Raji (cell line): Measurements from ENCODE around the gene MYO5B.

Experiments
- POLR2A ChIP-seq: IDR thresholded peaks from 2 replicates; pipeline ENCODE4 v1.6.1; 2011; ENCODE audit warnings: low read depth, low read length, control low read depth; ENCODE audit not compliant: insufficient read depth

The MYO5B gene

DNA sequence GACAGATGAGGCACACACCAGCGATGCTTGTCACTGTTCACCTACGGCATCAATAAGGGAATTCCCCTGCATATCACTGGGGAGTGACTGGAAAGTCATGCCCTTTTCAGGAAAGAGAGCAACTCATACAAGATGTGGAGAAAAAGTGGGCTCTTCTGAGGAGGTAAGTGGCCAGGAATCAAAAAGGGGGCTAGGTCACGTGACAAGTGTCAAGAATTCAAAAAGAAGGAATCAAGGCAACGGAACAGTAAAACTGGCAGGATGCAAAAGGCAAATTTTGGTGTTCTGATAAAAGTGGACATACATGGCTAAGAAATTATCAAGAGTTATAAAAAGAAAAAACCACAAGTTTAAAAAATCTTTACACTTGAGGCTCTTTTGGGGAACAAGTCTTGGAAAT lies 190.9 kb downstream of the MYO5B start:
- TF ChIP-seq POLR2A, result no peak

DNA sequence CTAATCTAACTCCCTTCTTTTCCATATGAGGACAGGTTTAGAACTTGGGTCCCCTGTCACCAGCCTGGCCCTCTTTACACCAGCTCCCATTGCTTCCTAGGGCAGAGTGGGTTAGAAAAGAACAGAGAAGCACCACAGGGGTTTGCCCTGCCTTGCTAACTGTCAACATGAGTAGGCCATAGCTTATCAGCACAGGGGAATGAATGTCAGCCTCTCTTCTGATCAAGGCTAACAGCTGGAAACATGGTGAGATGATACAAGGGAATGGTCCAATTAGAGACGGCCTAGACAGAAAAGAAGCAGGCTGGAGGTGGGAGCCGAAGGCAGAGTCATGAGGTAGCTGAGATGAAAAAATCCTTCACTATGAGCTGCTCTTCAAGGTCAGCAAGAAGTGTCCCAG lies 192.2 kb downstream of the MYO5B start:
- no peak for TF ChIP-seq POLR2A

DNA sequence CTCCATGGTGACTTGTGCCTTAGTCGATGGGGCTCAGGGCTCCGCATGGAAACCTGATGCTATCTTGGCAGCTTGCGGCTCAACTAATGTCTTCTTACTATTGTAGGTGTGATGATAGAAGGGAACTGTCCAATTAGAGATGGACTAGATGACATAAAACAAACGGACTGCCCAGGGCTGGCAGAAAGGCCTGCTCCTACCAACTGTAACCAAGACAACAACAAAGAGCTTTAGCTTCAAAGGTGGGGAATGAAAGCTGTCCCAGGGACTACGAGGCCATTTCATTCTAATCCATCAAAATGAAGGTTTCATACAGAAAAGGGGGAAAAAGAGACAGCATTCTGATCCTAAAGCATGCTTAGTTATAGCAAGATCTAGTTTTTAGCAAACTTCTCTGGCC lies 194.7 kb downstream of the MYO5B start:
- TF ChIP-seq POLR2A, result no peak

DNA sequence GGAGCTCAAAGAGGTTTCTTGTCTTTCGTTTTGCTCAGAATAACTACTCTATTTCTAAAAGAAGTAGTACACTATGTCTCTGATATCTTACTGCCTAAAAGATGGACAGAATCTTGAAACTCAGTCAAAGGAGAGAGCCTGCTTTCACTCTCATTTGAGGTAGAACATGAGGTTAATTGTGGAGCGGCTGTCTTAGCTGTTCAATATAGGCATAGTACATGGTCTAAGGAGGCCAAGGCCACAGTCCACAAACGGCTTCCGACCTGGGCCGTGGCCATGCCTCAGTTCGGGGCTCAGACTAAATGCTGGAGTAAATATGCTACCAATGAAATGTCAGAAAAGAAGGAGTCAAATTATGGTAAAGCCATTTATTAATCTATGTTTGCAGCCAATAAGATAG lies 195.8 kb downstream of the MYO5B start:
- no peak for TF ChIP-seq POLR2A

DNA sequence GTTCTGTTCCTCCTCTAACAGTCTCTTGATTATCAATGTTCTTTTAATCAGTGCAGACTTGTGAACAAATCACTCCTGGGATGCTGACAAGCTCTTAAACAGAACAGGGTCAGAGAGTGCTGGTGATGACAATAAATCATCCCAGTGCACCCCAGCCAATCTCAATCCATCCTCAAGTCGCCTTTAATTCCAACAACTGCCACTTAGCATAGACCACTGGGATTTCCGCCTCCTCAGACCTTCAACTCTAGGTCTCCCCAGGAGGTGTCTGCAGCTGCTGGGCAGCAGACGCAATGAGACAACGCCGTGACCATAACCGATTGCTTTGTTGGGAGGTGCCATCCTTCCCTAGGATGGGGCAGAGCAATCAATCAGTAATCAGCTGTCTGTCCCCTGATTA lies 197.4 kb downstream of the MYO5B start:
- no peak for TF ChIP-seq POLR2A

DNA sequence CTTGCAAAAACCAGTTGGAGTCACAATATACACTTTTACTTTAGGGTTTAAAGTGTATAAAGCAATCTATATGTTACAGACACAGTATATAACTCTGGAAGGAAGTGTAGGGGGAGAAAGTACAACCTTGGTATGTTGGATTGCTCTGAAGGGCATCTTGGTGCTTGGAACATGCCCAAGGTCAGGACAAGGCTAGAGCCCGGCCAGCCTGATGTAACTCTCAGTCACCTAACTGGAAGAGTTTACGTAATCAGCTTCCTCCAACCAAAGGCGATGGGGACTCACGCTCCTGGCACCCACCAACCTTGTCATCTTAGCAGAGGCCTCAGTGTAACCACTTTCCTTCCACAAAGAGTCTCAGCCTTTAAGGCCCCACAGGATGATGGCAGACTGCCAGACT lies 200.5 kb downstream of the MYO5B start:
- TF ChIP-seq POLR2A, result no peak

DNA sequence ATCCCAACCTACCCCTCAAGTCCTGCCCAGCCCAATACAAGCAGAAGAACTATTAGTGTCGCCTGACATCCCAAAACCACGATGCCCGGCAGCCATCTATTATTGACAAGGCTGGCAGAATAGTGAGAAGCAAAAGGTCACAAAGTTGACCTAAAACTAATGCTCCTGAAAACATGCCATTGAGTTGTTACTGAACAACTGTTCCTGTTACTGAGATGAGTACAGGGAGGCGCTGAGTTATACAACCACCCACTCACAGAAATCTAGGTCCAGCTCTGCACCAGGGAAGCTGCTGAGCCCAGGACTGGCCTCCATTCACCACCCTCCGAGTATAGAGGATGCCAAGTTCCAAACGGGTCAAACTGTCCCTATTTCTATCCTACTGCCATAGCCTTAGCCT lies 201.6 kb downstream of the MYO5B start:
- no peak for TF ChIP-seq POLR2A

DNA sequence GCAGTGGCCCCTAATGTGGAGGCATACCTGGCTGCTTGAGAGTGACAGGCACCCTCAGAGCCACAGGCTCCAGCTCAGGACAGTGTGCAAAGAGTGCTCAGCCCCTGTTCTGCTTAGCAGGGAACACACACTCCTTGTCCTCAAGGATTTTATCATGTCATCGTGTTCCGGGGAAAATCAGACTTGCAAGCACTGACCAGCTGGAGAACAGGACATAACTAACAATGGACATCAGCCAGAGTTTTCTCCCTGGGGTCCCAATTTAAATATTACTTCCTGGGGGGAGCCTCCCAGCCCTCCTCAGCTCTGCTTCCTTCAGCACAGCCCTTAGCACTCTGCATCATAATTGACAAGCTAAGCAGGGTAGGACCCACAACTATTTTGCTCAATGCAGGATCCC lies 206.2 kb downstream of the MYO5B start:
- TF ChIP-seq POLR2A, result no peak

DNA sequence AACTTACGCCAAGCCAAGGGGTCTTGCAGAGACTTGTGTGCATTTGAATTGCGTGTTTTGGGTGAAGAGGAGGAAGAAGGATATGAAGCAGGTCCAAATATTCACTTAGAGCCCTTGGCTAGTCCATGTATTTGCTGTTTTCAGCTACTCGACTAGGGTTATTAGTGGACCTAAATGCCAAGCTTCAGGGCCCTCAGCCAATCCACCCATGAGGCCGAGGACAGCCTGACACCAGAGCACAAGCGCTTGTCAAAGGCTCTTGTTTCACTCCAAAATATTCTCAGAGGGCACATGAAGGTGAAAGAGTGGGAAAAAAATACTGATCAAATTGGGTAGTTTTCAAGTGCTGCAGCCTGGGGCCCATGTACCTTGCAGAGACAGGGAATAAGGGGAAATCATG lies 206.8 kb downstream of the MYO5B start:
- TF ChIP-seq POLR2A, result no peak

DNA sequence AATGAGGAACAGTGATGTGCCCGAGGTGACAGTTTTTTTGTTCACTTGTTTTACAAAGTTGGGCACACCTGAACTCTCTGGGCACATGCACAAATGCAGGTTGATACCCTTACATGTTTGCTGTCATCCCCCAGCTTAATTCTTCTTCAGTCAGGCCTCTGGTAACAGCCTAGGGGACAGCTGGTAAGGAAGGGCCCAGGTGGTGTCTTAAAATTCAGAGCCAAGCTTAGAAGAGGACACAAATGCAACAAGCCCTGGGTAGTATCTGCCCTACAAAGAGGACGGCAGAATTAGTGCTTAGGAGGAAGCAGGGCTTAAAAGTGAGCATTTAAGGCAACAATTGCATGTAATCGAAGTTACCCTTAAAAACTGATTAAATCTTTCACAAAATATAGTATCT lies 209.7 kb downstream of the MYO5B start:
- TF ChIP-seq POLR2A, result no peak

DNA sequence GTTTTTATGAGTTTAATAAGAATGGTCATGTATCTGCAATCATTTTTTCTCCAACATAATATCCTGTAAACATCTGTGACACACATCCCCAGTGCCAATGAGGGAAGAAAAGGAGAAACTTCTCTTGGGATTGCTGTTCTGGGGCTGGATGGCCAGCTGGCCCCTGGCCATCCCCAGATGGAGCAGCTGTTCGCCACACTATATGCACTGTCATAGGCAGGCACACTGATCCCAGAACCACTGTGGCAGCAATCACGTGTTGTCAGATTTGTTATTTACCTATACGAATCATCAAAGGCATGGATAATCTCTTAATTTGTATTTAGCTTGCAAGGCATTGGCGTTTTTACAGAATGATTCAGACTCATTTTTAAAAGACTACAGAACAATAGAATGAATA lies 214.1 kb downstream of the MYO5B start:
- TF ChIP-seq POLR2A, result no peak

DNA sequence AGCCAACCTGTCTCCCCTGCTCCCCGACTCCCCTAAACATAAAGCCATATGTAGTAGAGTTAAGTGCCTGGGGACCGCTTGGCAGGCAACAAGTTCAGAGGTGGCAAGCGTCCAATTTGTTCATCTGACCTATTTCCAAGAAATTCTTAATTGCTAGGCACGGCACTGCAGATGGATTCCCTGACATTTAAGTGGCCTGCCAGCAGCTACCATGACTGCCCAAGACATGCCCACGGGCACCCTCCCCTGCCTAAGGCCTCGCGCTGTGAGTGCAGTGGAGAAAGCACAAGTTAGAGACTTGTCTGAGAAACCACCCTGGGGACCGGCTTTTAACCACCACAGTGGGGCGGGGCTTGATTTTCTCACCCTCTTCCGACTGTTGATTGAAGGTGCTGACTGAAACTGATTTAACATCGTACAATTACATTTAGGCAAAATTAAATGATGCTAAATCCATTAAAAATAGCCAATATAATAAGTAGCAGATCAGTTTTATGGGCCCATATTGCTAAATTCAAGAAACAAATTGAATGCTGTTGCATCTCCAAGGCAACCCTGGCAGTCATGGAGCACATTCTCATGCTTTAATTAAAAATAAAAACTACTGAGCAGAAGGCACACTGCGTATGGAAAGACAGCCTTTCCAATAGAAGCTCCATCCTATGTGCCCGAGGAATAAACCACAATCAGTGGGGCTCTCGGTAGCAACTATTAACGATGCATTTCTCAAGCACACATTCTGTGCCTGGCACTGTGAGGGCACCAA lies 218.0 kb downstream of the MYO5B start:
- no peak for TF ChIP-seq POLR2A

DNA sequence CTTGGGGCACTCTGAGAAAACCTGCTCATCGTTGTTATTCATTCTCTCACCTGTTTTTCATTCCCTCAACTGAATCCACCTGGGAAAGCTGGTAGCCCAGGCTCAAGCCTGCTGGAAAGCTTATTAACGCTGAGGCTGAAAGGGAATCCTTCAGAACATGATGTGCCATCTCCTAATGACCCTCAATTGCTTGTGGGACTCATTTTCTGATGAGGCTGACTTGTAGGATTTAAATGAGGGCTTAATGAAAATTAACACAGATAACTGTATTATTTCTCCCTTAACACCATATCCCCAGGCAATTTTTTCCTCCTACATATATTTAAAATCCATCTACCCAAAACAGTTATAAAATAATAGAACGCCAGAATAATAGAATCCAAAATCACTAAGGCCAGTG lies 218.9 kb downstream of the MYO5B start:
- TF ChIP-seq POLR2A, result no peak

DNA sequence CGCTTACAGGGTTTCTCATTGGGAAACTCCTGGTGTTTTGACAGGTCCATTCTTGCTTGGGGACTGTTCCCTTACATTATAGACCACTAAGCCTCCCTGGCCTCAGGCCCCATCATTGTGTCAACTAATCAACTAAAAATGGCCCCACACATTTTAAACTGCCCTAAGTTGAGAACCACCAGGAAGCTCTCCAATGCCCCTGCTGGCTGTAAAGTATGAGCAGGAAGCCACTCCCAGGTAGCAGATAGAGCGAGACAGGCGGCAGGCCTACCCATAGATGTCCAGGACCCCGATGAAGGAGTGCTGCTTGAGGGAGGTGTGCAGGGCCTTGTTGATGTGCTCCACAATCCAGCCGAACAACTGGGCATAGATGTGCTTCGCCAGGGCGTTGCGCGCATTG lies 220.9 kb downstream of the MYO5B start:
- TF ChIP-seq POLR2A, result no peak

DNA sequence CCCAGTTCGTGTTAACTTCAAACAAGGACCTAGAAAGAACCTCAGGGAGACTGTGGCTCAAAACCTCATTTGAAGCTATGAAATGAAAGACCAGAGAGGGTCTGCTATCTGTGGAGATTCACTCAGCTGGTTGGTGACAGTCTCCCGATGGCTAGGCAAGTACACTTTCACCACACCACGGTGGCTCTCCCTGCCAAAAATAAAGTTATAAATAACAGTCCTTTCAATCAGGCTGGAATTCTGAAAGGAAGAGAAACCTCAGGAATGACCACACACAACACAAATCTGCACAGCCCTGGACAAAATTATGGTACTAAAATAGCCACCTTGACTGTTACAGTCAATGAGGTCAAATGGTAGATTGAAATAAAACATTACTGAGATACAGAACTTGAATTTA lies 221.4 kb downstream of the MYO5B start:
- TF ChIP-seq POLR2A, result no peak

DNA sequence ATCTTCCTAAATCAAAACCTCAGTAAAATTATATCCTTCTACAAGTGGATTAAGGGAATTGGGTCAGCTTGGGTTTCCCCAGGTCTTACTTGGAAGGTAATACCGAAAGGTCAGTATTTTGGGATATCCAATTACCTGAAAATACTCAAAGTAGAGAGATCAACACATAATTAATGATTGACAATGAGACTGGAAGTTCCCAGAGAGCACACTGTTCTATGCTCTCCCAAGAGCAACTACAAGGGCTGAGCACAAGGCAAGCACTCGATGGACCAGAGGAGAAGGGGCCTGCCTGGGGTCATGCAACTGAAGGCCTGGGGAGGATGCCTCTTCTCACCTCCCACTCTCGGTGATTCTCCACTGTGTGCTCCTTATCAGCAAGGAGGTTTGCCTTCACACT lies 222.4 kb downstream of the MYO5B start:
- TF ChIP-seq POLR2A, result no peak

DNA sequence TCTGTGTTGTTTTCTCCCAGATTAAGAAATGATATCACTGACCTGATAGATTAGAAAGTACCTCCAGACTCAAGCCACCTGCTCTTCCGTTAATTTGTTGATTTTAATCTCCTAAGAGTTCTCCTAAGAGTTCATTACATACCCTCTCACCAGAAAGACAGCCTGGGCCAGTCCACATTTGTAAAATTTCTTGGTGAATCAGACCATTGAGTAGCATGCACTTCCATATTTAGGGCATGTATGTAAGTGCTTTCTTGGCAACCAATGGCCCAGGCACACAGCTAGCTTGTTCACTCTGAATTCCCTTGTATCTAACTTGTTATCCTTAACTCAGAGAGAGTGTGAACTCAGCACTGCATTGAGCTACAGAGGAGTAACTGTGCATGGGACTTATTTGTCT lies 223.5 kb downstream of the MYO5B start:
- no peak for TF ChIP-seq POLR2A
